Globus pallidus (tissue), 1 donor: ENCODE data around the gene ESPNL.

Source experiments
- DNase-seq: peaks from one replicate; pipeline ENCODE4 v3.0.0-alpha.2; 2015; ENCODE audit warnings: low spot score

Gene ESPNL

DNA sequence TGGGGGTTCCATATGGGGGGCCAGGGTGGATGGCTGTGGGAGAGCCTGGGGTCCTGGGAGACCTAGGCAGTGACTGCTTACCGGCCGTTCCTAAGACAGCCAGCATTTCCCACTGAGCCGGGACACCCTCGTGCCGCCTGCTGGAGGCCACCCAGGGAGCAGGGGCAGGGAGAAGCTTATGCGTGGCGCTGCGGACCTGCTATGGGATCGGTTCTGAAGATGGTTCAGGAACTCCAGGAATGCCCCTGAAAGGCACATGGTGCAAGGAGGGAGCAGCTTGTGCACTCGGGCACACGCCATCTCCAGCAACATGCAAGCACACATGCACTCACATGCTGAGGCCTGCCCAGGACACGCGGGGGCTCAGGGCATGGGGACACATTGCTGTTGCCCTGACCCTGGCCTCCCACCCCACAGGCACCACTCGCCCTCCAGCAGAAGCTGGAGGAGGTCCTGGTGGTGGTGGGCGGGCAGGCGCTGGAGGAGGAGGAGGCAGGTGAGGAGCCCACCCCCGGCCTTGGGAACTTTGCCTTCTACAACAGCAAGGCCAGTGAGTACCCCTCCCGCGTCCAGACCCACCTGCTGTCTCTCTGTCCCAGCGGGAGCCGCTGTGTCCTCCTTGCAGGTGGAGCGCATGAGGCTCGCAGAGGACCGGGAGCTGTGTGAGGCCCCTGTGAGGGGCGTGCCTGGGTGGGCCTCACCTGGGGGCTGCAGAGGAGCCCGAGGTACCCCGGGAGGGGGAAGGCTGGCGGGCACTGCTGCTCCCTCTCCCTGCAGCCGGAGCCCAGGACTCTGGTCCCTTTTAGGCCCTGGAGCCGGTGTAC is 42.5 kb downstream of the ESPNL start:
- DNase-seq: no peak

- peak; percentile 16 for DNase-seq
Measured at GRCh38 chr2:238143239-238143951, 43.3 kb downstream of the ESPNL start.

GRCh38 chr2:238144262-238144661 is 44.1 kb downstream of the ESPNL start:
- DNase-seq: no peak

DNA sequence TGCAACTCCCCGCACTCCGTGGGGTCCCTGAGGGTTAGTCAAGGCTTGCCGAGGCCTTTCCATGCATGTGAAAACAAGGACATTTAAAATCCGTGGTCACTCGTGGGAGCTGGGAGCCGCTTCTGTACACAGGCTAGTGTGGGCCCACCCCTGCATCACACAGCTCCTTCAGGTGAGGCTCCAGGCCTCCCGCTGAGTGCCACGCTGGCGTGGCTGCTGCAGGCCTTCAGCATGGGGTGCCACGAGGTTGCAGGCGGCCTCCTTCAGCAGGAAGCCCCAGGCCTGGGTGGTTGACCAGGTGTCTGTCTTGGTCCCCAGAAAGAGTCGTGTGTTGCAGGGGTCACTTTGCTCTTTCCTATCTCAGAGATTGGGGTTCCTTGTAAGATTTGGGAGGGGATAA is 44.9 kb downstream of the ESPNL start:
- no peak for DNase-seq

- no peak for DNase-seq
Measured at GRCh38 chr2:238145851-238146250, 45.7 kb downstream of the ESPNL start.

- DNase-seq: no peak
Measured at GRCh38 chr2:238146884-238147544, 46.9 kb downstream of the ESPNL start.

- DNase-seq: no peak
Measured at GRCh38 chr2:238148981-238149380, 48.8 kb downstream of the ESPNL start.

GRCh38 chr2:238149841-238150572 is 49.9 kb downstream of the ESPNL start:
- DNase-seq: no peak

- no peak for DNase-seq
Measured at GRCh38 chr2:238150686-238151085, 50.5 kb downstream of the ESPNL start.

GRCh38 chr2:238151205-238151604 is 51.1 kb downstream of the ESPNL start:
- DNase-seq: no peak

DNA sequence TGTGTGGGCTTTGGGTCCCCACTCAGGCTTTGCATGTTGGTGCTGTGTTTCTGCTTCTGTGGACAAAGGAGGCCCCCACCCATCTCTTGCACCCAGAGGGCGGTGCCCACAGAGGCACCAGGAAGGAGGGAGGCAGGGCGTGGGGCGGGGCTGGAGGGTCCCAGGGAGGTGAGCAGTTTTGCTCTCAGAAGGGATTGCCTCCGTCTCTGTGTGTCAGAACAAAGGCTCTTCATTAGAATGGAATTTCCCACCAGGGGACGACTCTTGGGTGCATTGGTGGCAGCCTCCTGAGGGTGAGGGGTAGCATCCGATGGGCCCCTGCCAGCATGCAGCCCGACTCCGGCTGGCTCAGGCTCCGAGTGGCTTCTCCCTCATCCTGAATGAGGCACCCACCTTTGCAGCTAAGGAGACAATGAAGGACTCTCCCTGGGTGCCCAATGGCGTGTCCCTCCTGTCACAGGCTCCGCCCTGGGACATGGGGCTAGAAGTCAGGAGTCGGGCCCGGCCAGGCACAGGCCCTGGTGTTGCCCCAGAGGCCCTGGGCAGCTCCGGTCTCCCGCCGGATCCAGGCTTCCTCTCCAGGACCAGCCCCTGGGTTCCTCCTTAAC is 51.6 kb downstream of the ESPNL start:
- DNase-seq: no peak

GRCh38 chr2:238152771-238153688 is 52.9 kb downstream of the ESPNL start:
- no peak for DNase-seq

DNA sequence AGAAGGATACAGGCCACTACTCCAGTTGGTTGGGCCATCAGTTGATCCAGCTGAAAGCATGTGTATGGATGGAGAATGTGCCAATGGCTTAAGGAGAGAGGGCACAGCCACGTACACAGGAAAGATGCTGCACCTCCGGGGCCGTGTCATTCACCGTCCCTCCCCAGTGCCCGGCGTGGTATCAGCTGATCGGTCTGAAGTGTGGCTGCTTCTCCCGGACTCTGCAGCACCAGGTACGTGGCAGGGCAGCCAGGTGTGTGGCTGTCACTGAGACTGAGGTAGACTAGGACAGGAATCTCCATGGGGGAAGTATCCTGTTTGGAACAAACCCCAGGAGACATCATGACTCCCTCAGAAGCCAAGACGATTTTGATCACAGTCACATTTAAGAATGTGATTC is 54.4 kb downstream of the ESPNL start:
- DNase-seq: no peak

GRCh38 chr2:238155051-238155760 is 55.1 kb downstream of the ESPNL start:
- no peak for DNase-seq

GRCh38 chr2:238155761-238156694 is 55.9 kb downstream of the ESPNL start:
- no peak for DNase-seq

DNA sequence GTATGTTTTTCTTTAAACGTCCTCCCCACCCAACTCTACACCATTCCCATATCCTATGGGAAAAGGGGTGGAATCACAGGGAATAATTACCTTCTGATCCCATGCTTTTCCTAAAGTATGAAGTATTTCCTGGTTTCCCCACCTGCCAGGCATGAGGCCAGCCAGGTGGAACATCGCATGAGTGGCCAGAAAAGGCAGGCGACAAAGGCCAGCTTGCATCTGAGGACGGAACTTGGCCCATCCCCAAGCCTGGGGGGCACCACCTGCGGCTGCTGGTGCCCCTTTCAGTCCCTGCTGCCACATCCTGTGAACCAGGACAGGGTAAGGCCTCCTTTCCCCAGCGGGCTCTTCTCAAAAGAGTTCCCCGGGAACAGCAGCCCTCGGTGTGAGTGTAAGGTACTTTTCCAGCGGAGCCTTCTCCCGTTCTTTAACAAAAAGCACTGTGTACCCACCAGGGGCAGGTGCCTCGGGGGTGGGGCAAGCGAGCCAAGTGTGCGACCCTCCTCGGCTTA is 57.4 kb downstream of the ESPNL start:
- DNase-seq: no peak

- no peak for DNase-seq
Measured at GRCh38 chr2:238158018-238158508, 57.9 kb downstream of the ESPNL start.

- no peak for DNase-seq
Measured at GRCh38 chr2:238158509-238159070, 58.5 kb downstream of the ESPNL start, which contains the start of gene ERFE. TSS of gene ERFE (plus strand) at chr2:238158970. CDS start at chr2:238159008, 38 bp downstream.
